OCI-M2 (cell line): Measurements from ENCODE around the gene ELOF1.
"Not testable (repeated sequence)": the region's sequence is repeated elsewhere in the genome, so short reads cannot be mapped to it uniquely, and the experiment has no call there.

ENCODE experiments used
- DNase-seq: peaks from one replicate; lab custom pipeline; 2025; ENCODE audit not compliant: unreplicated experiment; lab: John Stamatoyannopoulos, UW

Gene ELOF1

DNA sequence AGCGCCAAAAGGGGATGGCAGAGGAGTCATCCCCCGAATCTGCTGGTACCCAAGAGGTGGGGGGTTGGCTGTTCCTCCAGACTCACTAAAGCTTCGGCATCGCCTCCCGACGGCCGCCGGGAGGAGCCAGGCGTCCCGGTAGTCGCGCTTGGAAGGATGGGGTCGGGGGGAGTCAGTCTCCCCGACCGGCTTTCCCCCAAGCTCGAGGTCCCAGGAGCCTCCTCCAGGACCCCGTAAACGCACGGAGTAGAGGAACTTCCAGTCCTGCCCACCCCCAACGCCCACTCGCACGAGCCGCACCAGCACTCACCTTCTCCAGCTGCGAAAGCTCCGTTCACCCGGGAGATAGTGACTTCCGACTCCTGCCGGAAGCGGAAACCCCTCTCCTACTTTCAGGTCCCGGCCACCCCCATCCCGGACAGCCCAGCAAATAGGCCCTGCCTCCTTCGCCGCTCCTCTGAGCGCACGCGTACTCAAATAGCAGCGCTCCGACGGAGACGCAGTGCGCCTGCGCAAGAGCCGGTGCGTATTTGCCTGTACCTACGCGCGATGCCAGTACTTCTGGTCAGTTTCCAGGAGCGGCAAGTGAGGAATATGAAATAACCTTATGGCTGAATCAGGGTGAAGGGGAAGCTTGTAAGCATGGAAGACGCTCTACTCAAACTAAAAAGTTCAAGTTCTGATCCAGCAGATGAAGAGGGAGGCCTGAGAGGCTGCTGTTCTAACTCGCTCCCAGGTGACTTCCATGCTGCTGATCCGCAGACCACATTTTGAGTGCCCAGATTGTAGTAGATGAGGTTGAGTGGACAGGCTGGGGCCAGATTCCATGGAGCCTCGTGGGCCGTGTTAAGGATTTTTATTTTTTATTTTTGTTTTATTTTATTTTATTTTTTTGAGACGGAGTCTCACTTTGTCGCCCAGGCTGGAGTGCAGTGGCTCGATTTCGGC is at the start of gene ELOF1:
TSS of gene ELOF1 (minus strand) at position 350 of the 948 bp plus-strand sequence. CDS start 4,883 bp downstream, outside the sequence.
- DNase-seq: peak; percentile 99

DNA sequence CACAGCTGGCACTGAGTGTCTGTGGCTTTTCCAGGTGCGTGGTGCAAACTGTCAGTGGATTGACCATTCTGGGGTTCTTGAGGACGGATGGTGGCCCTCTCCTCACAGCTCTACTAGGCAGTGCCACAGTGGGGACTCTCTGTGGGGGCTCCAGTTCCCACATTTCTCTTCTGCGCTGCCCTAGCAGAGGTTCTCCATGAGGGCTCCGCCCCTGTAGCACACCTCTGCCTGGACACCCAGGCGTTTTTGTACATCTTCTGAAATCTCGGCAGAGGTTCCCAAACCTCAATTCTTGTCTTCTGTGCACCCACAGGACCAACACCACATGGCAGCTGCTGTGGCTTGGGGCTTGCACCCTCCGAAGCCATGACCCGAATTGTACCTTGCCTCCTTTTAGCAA is 47.5 kb upstream of the ELOF1 start:
- no peak for DNase-seq

DNA sequence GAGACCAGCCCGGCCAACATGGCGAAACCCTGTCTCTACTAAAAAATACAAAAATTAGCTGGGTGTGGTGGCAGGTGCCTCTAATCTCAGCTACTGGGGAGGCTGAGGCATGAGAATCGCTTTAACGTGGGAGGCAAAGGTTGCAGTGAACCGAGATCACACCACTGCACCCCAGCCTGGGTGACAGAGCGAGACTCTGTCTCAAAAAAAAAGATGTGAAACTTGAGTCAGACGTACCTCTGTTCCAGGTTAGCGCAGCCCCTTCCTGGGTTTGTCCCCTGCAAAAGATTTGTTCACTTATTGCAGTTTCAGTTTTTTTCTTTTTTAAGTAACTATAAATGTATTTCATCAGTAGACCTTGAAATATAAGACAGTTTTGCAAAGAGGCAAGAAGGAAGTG is 40.7 kb upstream of the ELOF1 start:
- not testable (repeated sequence) for DNase-seq

DNA sequence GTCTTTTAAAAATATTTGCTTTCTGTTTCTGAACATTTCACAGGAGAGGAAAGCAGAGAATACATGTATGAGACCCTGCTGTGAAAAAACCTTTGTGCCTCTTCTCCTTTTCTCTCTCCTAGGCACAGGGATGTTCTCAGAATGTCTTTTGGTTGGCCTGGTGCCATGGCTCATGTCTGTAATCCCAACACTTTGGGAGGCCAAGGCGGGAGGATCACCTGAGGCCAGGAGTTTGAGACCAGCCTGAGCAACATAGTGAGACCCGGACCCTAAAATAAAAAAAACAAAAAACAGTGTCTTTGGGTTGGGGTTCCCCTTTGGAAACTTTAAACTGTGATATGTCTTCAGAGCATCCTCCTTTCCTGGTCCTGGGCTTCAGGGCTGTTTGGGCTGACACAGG is 39.7 kb upstream of the ELOF1 start:
- no peak for DNase-seq

DNA sequence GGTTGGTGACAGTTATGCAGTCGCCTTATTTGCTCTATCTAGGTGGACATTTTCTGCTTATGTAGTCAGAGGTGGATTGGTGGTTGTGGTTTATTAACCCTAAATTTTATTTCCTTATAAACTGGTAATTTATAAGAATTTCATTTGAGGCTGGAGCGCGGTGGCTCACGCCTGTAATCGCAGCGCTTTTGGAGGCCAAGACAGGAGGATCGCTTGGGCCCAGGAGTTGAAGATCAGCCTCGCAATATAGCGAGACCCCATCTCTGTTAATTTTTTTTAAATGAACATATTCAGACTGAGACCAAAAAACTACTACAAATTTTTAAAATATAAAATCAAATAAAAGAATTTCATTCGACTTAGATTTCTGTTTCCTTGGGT is 39.1 kb upstream of the ELOF1 start:
- no peak for DNase-seq

DNA sequence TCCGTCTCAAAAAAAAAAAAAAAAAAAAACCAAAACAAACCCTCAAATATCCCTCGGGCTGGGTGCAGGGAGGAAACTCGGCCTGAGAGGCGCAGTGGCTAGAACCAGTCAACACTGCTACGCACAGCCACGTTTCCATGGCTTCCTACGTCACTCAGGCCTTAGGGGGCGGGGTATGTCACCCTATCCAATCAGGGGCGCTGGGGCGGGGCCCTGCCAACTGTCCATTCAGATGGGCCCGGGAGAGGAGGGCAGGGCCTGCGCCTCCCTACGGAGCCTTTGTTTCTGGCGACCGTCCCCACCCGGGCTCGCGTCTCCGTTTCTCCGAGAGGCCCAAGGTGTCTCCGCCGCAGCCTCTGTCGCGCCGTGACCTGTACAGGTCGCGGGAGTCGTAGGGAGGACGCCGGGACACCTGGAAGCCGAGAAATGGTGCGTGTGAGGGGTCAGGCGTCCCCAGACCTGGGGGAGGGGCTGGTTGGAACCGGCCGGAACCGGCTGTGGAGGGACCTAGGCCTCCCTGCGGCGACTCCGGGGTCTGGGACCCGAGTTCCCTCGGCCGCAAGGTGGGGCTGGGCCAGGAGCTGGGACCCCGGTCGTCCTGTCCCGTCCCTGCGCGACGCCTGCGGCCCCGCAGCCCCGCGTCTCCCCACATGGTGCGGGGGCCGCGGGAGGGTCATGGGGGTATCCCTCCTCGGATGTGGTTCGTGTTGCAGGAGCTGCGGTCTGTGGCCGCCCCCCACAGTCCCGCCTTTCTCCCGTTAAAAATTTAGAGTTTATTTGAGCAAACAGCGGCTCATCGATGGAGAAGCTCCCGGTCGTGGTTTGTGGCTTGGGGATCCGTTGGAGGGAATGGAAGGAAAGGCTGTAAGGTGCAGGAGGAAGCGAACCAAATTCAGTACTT is 38.4 kb upstream of the ELOF1 start, which contains the start of gene ZNF627:
TSS of gene ZNF627 (plus strand) at position 282 of the 901 bp plus-strand sequence. CDS start at position 427, 145 bp downstream.
- peak; percentile 100 for DNase-seq

DNA sequence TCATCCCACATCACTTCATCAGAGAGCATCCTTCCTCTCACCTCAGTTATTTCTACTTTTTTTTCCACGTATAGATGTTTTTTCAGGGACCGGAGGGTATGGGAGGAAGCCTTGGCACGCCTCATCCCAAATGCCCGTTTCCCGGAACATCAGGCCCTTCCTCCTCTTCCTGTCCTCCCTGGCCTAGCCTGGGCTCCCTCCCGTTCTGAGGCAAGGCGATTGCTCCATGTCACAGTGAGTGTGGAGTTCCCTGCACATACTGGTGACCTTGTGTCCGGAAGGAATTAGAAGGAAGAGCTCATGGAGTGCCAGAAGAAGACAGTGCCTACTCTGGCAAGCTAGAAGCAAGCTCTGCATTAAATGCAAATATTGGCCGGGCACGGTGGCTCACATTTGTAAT is 37.1 kb upstream of the ELOF1 start:
- no peak for DNase-seq

DNA sequence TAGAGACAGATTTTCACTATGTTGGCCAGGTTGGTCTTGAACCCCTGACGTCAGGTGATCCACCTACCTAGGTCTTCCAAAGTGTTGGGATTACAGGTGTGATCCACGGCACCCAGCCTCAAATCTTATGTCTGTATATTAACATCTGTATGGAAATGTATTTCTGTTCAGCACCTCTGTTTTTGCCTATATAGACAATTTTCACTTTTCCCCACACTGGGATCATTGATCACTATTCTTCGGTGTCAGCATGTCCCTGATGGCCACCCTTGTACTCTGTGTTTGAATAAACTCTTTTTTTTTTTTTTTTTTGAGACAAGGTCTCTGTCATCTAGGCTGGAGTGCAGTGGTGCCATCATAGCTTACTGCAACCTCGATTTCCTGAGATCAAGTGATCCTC is 35.1 kb upstream of the ELOF1 start:
- no peak for DNase-seq

DNA sequence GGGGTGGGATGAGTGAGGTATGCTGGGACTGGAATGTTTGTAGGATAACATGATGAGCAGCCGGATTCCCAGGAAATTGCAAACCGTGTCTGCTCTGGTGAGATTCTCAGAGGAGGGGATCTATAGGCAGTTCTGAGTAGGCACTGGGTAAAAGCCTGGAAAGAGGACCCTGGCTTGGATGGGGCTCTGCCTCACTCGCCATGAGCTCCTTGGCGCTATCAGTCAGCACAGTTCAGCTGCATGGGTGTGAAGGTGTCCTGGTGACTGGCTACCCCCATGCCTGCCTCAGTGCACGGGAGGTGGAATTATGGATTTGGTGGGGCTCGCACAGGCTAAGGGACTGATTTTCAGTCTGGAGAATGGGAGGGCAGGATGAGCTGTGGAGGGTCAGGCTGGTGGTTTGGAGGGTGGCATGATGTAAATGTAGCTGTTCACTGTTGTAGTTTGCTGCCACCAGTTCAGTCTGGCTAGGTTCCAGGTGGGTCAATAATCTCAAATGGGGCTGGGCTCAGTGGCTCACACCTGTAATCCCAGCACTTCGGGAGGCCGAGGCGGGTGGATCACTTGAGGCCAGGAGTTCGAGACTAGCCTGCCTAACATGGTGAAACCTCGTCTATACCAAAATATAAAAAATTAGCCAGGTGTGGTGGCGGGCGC is 29.1 kb upstream of the ELOF1 start:
- no peak for DNase-seq

DNA sequence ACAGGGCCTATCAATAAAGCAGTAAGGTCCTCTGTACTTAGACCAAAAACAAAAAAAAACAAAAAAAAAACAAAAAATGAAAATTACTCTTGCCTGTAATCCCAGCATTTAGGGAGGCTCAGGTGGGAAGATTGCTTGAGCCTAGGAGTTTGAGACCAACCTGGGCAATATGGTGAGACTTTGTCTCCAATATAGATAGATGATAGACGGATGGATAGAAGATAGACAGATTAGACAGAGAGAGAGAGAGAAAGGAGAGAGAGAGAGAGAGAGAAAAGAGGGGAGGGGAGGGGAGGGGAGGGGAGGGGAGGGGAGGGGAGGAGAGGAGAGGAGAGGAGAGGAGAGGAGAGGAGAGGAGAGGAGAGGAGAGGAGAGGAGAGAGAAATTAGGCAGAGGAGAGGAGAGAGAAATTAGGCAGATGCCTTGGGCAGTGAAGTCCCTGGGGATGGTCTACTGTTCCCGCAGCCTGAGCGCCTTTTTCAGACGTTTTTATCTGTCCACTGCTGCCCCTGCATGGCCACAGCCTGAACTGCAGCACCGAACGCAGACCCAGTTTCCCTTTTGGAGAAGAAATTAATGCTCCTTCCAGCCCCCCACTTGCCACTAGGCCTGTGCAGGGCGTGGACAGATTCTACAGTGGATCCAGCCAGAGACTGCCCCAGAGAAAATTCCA is 28.4 kb upstream of the ELOF1 start:
- DNase-seq: peak; percentile 97

DNA sequence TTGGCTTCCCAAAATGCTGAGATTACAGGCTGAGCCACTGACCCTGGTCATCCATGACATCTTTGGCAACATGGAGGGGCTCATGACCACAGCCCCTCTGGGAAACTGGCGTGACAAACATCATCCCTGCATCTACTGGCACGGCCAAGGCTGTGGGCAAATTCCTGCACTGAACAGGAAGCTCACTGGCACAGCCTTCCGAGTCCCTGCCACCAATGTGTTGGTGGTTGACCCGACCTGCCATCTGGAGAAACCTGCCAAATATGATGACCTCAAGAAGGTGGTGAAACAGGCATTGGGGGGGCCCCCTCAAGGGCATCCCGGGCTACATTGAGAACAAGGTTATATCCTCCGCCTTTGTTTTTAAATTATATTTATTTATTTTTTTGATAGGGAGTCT is 27.3 kb upstream of the ELOF1 start:
- DNase-seq: no peak

DNA sequence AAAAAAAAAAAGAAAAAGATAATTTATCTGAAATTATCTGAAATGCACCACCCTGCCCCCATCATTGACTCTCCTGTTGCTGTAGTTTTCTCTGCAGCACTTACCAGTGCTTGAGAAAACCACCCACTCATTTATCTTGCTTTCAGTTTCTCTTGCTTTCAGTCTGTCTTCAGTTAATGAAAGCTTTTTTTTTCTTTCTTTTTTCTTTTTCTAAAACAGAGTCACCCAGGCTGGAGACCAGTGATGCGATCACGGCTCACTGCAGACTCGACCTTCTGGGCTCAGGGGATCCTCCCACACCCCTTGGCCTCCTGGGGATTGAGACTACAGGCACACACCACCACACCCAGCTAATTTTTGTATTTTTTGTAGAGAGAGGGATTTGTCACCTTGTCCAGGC is 22.7 kb upstream of the ELOF1 start:
- DNase-seq: no peak

DNA sequence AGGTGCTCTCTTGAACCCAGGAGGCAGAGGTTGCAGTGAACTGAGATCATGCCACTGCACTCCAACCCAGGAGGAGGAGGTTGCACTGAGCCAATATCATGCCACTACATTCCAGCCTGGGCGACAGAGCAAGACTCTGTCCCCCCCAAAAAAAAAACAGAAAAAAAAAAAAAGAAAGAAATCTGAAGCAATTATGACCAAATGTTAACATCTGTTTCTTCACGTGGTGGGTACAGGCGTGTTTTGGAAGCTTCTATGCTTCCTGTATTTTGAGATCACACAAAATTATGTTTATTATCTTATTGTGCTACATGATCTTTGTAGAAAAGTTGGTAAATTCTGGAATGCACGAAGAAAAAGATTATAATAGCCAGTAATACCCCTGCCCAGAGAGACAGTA is 21.1 kb upstream of the ELOF1 start:
- no peak for DNase-seq

DNA sequence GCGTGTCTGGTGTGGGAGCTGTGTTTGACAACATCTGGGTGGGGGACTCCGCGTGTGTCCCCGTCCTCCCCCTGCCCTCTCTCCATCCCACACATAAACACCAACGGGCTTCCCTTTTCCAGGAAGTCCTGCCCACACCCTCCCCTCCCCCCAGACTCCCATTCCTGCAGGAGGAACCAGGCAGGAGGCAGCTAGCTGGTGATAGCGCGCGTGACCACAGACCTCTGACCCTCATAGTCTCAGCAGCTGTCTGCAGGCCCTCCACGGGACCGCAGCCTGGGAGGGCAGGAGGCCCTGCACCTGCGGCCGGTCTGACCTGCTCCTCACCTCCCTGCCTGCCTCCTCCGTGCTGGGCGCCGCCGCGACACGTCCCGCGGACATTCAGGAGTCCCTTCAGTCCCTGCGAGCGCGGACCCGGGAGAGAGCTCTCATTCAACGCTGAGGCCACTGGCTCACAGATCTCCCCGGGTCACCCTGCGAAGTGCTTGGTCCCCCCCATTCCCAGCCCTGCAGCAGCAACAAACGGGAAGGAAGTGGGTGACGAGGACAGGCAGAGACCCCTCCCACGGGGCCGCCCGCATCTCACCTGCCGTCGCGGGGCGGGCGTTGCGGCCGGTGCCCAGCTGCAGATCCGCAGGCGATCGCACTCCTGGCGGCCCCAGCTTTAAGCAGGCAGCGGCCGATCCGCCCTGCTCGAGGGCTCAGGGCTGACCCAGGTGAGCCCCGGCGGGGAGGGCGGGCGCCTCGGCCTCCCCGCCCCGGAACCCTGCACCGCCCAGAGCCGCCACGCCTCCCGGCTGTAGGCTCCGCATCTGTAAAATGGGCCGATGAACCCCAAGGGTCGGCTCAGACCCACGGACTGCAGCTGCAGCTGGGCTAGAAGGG is 19.5 kb upstream of the ELOF1 start:
- DNase-seq: no peak

DNA sequence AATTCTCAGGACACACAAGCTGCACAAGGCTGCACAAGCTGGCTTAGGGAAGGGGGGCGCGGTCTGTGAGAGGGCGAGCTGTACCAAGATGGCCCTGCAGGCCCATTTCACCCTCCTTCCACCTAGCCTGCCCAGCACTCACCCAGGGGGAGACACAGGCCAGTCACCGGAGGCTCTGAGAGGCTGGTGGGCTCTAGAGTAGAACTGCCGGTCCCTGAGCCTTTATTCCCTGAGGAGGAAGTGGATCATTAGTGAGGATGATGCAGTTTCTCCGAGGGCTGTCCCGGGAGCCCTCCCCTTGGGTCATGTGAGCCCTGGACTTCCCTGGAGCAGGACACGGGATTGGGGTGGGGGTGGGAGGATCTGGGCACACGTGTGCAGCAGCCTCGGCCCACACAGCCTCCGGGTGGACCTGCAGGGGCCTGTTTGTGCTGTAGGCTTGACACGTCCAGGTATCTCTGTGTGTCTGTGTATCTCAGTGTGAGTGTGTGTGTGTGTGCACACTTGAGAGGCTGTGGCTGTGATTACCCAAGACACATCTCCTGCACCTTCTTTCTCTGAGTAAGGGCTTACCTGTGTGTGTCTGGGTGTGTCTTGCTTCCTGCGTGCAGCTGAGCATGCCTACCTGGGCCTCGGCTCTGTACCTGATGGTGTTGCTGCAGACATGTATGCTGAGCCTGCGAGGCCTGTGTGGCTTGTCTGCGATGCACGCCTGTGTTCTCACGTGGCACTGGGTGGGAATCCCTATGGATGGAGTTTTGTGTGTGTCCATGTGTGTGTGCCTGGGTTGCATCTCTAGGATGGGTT is 18.6 kb upstream of the ELOF1 start, which contains the start of gene ACP5:
TSS of gene ACP5 (minus strand) at position 195 of the 807 bp plus-strand sequence. CDS start 328 bp downstream, outside the sequence.
- no peak for DNase-seq

DNA sequence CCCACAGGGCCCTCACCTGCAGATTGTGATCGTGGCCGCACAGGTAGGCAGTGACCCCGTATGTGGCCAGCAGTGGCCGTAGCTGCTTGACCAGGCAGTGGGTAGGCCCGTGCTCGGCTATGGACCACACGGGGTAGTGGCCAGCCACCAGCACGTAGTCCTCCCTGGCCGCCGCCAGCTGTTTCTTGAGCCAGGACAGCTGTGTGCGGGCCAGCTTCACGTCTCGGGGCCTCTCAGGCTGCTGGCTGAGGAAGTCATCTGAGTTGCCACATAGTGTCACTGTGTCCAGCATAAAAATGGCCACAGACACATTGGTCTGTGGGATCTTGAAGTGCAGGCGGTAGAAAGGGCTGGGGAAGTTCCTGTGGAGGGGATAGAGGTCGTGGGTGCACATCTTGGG is 17.2 kb upstream of the ELOF1 start:
- DNase-seq: no peak

DNA sequence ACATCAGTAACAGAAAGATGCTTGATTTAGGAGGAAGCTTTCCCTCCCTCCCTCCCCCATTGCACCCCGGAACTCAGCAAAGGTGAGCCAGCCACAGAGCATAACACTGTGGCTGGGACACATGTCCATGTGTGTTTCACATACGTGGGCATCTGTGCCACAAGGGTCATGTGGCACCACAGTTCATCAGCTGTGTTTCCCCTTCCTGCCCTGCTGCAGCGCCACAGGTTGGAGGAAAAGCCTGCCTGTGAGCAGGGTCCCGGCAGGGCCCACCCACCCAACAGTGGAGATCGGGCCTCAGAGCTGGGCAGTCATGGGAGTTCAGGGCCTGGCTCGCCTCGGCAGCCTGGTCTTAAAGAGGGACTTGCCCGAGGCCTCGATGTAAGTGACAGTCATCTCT is 15.7 kb upstream of the ELOF1 start:
- DNase-seq: no peak

DNA sequence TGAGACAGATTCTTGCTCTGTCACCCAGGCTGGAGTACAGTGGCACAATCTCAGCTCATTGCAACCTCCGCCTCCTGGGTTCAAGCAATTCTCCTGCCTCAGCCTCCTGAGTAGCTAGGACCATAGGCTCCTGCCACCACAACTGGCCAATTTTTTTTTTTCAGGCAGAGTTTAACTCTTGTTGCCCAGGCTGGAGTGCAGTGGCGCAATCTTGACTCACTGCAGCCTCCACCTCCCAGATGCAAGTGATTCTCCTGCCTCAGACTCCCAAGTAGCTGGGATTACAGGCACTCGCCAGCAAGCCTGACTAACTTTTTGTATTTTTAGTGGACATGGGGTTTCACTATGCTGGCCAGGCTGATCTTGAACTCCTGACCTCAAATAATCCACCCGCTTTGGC is 14.7 kb upstream of the ELOF1 start:
- DNase-seq: not testable (repeated sequence)

DNA sequence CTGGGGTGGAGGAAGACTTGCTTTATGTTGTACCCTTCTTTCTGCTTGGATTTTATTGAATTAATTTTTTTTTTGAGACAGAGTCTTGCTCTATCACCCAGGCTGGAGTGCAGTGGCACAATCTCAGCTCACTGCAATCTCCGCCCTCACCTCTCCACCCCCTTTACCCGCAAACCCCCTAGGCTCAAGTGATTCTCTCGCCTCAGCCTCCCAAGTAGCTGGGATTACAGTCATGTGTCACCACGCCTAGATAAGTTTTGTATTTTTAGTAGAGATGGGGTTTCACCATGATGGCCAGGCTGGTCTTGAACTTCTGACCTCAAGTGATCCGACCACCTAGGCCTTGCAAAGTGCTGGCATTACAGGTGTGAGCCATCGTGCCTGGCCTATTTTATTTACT is 14.3 kb upstream of the ELOF1 start:
- DNase-seq: not testable (repeated sequence)
